Transverse colon (tissue), 4 donors: Measurements from ENCODE around the gene USP8.

Experiments used
- EP300 ChIP-seq: sonication (generic); formaldehyde crosslinking; IDR thresholded peaks from one replicate; pipeline ENCODE4 v1.6.1; 2017; ENCODE audit warnings: antibody characterized with exemption, low read depth
- POLR2AphosphoS5 ChIP-seq, 3 donors: sonication (generic); formaldehyde crosslinking; IDR thresholded peaks; one replicate each; pipeline ENCODE4 v1.6.1; 2016; ENCODE audit warnings: antibody characterized with exemption in 3 of 3
- TF ChIP-seq, protein P1 (sequence below), 5 experiments: fragments of 200-600 bp in 3 of 5; fragments of 450-650 bp in 2 of 5; sonication (generic) in 3 of 5; IDR thresholded peaks; 1 replicate in 2 of 5; 2 replicates in 3 of 5; pipeline ENCODE4 v1.5.1; 2016 to 2017; ENCODE audit warnings: antibody characterized with exemption in 5 of 5, inconsistent platforms in 3 of 5, mild to moderate bottlenecking in 2 of 5, moderate library complexity in 1 of 5

GRCh38 chr15:50543556-50543955 lies 119.4 kb downstream of the USP8 start:
- TF ChIP-seq, protein P1, sequence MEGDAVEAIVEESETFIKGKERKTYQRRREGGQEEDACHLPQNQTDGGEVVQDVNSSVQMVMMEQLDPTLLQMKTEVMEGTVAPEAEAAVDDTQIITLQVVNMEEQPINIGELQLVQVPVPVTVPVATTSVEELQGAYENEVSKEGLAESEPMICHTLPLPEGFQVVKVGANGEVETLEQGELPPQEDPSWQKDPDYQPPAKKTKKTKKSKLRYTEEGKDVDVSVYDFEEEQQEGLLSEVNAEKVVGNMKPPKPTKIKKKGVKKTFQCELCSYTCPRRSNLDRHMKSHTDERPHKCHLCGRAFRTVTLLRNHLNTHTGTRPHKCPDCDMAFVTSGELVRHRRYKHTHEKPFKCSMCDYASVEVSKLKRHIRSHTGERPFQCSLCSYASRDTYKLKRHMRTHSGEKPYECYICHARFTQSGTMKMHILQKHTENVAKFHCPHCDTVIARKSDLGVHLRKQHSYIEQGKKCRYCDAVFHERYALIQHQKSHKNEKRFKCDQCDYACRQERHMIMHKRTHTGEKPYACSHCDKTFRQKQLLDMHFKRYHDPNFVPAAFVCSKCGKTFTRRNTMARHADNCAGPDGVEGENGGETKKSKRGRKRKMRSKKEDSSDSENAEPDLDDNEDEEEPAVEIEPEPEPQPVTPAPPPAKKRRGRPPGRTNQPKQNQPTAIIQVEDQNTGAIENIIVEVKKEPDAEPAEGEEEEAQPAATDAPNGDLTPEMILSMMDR (IDR thresholded peaks at IDR 0.05), result no peak
- no peak for TF ChIP-seq EP300
- no peak for TF ChIP-seq POLR2AphosphoS5 (IDR thresholded peaks at IDR 0.05)
